DND-41 (cell line): ENCODE data around the gene PROSER3.

Experiments used
- ATAC-seq: fragments of 200-7000 bp; cut with Tn5 transposase; 3 replicates; pipeline ENCODE4 v1.9.1; 2021; ENCODE audit warnings: low read depth; ENCODE audit not compliant: insufficient read depth
- DNase-seq: peaks from one replicate; pipeline ENCODE4 v3.0.0-alpha.2; 2020
- H2AFZ ChIP-seq: 2 replicates; pipeline ENCODE4 v1.6.0; 2012; ENCODE audit warnings: low read depth, low read length
- H3K27ac ChIP-seq: 2 replicates; pipeline ENCODE4 v1.5.1; 2012; ENCODE audit warnings: low read length, inconsistent platforms
- H3K27me3 ChIP-seq: fragments of 200-600 bp; sonication (generic); 2 replicates; pipeline ENCODE4 v1.6.0; 2012; ENCODE audit warnings: low read length, mild to moderate bottlenecking, inconsistent platforms; ENCODE audit not compliant: insufficient read depth, poor library complexity
- H3K36me3 ChIP-seq: 2 replicates; pipeline ENCODE4 v1.5.1; 2012; ENCODE audit warnings: low read length, inconsistent platforms; ENCODE audit not compliant: insufficient read depth
- H3K4me1 ChIP-seq: 2 replicates; pipeline ENCODE4 v1.5.1; 2012; ENCODE audit warnings: mild to moderate bottlenecking, low read length; ENCODE audit not compliant: insufficient read depth
- H3K4me2 ChIP-seq: 2 replicates; pipeline ENCODE4 v1.6.0; 2012; ENCODE audit warnings: mild to moderate bottlenecking, moderate library complexity, low read length, inconsistent platforms; ENCODE audit not compliant: insufficient read depth
- H3K4me3 ChIP-seq, 2 experiments: fragments of 200-600 bp in 1 of 2; shearing (Covaris generic) in 1 of 2; 2 replicates each; pipeline ENCODE4 v1.5.1; 2012 to 2016; ENCODE audit warnings: inconsistent platforms in 2 of 2, low read length in 2 of 2, mild to moderate bottlenecking in 2 of 2, low read depth in 1 of 2, moderate library complexity in 1 of 2
- H3K79me2 ChIP-seq: 2 replicates; pipeline ENCODE4 v1.6.0; 2012; ENCODE audit warnings: low read length, inconsistent platforms; ENCODE audit not compliant: insufficient read depth
- H3K9ac ChIP-seq: 2 replicates; pipeline ENCODE4 v1.6.0; 2012; ENCODE audit warnings: low read depth, mild to moderate bottlenecking, inconsistent platforms, low read length, moderate library complexity
- H3K9me3 ChIP-seq: 2 replicates; pipeline ENCODE4 v1.5.1; 2012; ENCODE audit warnings: low read length, moderate library complexity, mild to moderate bottlenecking, inconsistent platforms; ENCODE audit not compliant: insufficient read depth, severe bottlenecking
- H4K20me1 ChIP-seq: 2 replicates; pipeline ENCODE4 v1.6.0; 2012; ENCODE audit warnings: low read length; ENCODE audit not compliant: insufficient read depth
- CTCF ChIP-seq: IDR thresholded peaks from 2 replicates; pipeline ENCODE4 v1.5.1; 2012; ENCODE audit warnings: borderline replicate concordance, low read length, moderate library complexity, mild to moderate bottlenecking; ENCODE audit not compliant: poor library complexity, severe bottlenecking; ENCODE audit errors: extremely low read depth
- EZH2 ChIP-seq: IDR thresholded peaks from 3 replicates; pipeline ENCODE4 v1.6.1; 2012; ENCODE audit warnings: borderline replicate concordance, low read depth, mild to moderate bottlenecking, moderate library complexity, low read length, inconsistent platforms; ENCODE audit not compliant: severe bottlenecking

The PROSER3 gene

GRCh38 chr19:35733180-35734125 lies 24.5 kb upstream of the PROSER3 start:
- no peak overlapping the region for H3K4me3 ChIP-seq
- H3K4me2 ChIP-seq = no peak overlapping the region
- peaks cover 41% of the 10 kb centered on the region for H4K20me1 ChIP-seq
- H2AFZ ChIP-seq = no peak overlapping the region
- no peak for DNase-seq
- H3K36me3 ChIP-seq = peaks cover 95% of the 10 kb centered on the region
- no peaks in the 10 kb centered on the region for H3K79me2 ChIP-seq
- no peaks in the 10 kb centered on the region for H3K27me3 ChIP-seq
- H3K9ac ChIP-seq = no peak overlapping the region
- no peaks in the 10 kb centered on the region for H3K9me3 ChIP-seq
- ATAC-seq = no peak
- no peak overlapping the region for H3K27ac ChIP-seq
- TF ChIP-seq CTCF (no peak), EZH2 (no peak)
- H3K4me1 ChIP-seq = no peaks in the 10 kb centered on the region

- H3K4me1 ChIP-seq = peaks cover 3% of the 10 kb centered on the region
- H3K36me3 ChIP-seq = peaks cover 95% of the 10 kb centered on the region
- no peak overlapping the region for H3K9ac ChIP-seq
- H3K27me3 ChIP-seq = no peaks in the 10 kb centered on the region
- ATAC-seq (no peak), DNase-seq (no peak)
- no peak overlapping the region for H3K4me2 ChIP-seq
- no peak overlapping the region for H3K4me3 ChIP-seq
- TF ChIP-seq CTCF (no peak), EZH2 (no peak)
- H4K20me1 ChIP-seq = peaks cover 41% of the 10 kb centered on the region
- no peak overlapping the region for H3K27ac ChIP-seq
- no peak overlapping the region for H2AFZ ChIP-seq
- H3K9me3 ChIP-seq = no peaks in the 10 kb centered on the region
- no peaks in the 10 kb centered on the region for H3K79me2 ChIP-seq
These were observed 23.7 kb upstream of the PROSER3 start for GRCh38 chr19:35734273-35734672.

- Histone ChIP-seq H3K27ac (no peak overlapping the region), H3K27me3 (no peaks in the 10 kb centered on the region), H2AFZ (no peak overlapping the region), H3K9me3 (no peaks in the 10 kb centered on the region), H3K4me3 (no peak overlapping the region), H3K79me2 (no peaks in the 10 kb centered on the region), H3K4me1 (peaks cover 9% of the 10 kb centered on the region), H3K9ac (no peak overlapping the region), H3K36me3 (peaks cover 90% of the 10 kb centered on the region), H3K4me2 (no peak overlapping the region), H4K20me1 (peaks cover 41% of the 10 kb centered on the region)
- TF ChIP-seq CTCF (no peak), EZH2 (no peak)
- no peak for ATAC-seq
- no peak for DNase-seq
These were observed 23.1 kb upstream of the PROSER3 start for GRCh38 chr19:35734889-35735288.
